WI38 (cell line): ENCODE data around the gene BRF1.
"Not testable (repeated sequence)": the region's sequence is repeated elsewhere in the genome, so short reads cannot be mapped to it uniquely, and the experiment has no call there.

Source experiments
- H3K4me3 ChIP-seq: 2 replicates; pipeline ENCODE4 v1.5.1; 2011; ENCODE audit warnings: low read depth, mild to moderate bottlenecking, control low read depth, low read length
- TF ChIP-seq, protein P1 (sequence below): IDR thresholded peaks from 2 replicates; pipeline ENCODE4 v1.5.1; 2012; ENCODE audit warnings: low read depth, mild to moderate bottlenecking, control low read depth, low read length

The BRF1 gene

DNA sequence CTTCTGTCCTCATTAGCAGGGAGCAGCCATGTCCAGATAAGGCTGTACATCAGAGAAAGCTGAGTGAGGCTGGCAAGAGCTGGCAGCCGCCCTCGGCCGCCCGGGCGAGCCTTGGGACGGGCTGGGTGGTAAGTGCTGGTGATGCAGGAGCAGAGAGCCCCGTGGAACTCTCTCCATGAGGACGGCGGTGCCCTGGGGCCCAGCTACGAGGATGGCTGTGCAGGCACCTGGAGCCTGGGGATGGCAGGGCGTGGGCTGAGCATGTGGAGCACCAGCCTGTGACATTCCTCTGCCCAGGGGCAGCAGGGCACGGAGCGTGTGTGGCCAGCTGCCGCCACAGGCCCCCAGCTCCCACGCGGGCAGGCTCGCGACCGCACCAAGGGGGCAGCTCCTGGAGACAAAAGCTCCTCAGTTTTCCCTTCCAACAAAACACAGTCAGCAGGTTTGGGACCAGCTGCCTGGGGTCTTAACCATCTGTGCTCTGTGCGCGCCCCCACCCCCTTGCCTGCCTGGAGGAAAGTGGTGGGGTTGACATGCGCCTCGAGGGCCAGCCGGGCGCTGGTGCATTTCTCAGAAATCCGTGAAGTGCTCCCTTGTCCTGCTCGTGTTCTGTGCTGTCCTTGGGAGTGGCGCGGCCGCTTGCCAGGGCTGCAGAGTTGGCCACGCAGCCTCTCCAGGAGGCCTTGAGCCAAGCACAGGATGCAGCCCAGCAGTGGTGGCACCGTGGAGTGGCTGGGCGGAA lies 35.1 kb upstream of the BRF1 start:
- H3K4me3 ChIP-seq, result no peak overlapping the region
- TF ChIP-seq, protein P1, sequence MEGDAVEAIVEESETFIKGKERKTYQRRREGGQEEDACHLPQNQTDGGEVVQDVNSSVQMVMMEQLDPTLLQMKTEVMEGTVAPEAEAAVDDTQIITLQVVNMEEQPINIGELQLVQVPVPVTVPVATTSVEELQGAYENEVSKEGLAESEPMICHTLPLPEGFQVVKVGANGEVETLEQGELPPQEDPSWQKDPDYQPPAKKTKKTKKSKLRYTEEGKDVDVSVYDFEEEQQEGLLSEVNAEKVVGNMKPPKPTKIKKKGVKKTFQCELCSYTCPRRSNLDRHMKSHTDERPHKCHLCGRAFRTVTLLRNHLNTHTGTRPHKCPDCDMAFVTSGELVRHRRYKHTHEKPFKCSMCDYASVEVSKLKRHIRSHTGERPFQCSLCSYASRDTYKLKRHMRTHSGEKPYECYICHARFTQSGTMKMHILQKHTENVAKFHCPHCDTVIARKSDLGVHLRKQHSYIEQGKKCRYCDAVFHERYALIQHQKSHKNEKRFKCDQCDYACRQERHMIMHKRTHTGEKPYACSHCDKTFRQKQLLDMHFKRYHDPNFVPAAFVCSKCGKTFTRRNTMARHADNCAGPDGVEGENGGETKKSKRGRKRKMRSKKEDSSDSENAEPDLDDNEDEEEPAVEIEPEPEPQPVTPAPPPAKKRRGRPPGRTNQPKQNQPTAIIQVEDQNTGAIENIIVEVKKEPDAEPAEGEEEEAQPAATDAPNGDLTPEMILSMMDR, result no peak

DNA sequence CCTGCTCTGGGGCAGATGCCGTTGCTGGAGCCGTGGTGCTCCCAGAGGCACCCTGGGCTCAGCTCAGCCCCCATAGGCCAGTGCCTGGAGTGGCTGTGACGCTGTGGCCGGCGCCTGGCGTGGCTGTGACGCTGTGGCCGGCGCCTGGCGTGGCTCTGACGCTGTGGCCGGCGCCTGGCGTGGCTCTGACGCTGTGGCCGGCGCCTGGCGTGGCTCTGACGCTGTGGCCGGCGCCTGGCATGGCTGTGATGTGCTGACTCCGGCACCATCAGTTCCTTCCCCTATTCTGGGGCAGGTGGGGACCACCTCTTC lies 34.4 kb upstream of the BRF1 start:
- H3K4me3 ChIP-seq, result not testable (repeated sequence)

DNA sequence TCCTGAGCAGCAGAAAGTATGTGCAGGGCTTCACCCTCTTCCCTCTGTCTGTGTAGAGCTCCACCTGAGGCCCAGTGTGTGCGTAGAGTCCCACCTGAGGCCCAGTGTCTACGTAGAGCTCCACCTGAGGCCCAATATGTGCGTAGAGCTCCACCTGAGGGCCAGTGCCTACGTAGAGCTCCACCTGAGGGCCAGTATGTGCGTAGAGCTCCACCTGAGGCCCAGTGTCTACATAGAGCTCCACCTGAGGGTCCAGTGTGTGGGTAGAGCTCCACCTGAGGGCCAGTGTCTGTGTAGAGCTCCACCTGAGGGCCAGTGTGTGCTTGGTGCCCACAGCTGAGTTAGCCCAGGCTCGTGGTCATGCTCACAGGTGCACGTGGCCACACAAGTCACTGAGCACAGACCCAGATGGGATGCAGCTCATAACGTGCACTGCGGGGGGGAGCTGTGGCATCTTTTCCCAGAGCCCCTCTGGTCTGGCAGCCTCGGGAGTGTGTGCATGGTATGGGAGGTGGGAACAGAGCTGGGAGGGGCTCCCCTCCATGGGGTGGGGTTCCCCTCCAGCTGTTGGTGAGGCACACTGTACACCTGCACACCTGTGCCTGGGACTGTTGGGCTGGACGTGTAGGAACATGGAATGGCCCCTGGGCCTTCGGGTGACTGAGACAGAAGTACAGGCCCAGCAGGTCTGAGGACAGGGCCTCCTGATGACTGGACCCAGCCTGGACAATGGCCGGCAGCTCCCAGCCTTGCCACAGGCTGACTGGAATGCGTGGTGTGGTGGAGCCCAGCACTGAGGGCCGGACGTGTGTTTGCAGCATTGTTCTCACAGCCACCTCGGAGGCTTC lies 33.8 kb upstream of the BRF1 start:
- TF ChIP-seq, protein P1, result no peak
- no peak overlapping the region for H3K4me3 ChIP-seq

DNA sequence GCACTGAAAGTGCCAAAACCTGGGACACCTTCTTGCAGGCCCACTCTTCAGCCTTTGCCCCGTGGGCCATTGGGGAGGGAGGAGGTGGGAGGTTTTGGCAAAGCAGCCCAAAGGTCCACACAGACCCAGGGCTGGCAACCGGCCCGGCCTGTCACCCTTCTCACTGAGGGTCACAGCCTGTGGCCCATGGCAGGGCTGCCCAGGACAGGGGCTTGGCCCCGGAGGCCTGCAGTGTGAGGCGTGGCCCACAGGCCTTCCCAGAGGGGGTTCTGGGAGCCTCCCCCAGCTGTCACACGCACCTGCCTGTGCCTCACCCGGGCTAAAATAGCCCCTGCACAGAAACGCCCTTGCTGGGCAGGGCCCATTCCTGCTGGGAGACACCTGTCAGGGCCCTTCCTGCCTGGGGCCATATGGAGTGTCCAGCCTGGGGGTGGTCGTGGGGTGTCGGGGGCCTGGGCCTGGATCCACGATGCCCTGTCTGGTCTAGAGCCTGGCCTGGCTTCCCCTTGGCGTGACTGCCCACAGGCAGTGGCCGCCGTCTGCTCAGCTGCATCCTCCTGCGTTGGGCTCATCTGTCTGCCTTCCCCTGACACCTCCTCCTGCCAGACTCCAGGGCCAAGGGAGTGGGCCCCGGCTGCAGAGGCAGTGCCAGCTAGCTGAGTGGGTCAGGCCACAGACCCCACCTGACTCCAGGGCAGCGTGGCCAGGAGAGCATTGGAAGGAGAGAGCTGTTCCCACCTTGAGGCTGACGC lies 33.0 kb upstream of the BRF1 start:
- H3K4me3 ChIP-seq, result no peak overlapping the region
- TF ChIP-seq, protein P1, result no peak

DNA sequence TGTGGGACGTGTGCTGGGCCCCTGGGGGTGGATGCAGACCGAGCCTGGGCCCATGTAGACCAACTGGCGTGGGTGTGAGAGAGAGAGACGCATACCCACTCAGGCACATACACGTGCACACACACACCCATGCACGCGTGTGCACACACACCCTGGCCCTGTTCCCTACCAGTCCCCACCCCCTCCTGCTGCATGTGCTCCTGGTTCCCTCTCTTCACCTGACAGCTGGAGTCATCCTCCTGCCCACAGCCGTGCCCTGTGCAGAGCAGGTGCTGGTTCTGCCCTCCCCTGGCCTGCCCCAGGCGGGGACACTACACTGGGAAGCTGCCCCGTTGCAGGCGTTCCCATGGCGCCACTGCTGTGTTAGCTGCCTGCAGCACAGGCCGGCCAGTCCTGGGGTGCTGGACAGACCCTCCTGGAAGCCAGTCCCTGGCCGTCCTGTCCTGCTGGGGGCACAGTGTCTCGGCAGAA lies 32.3 kb upstream of the BRF1 start:
- TF ChIP-seq, protein P1, result no peak
- H3K4me3 ChIP-seq, result no peak overlapping the region

DNA sequence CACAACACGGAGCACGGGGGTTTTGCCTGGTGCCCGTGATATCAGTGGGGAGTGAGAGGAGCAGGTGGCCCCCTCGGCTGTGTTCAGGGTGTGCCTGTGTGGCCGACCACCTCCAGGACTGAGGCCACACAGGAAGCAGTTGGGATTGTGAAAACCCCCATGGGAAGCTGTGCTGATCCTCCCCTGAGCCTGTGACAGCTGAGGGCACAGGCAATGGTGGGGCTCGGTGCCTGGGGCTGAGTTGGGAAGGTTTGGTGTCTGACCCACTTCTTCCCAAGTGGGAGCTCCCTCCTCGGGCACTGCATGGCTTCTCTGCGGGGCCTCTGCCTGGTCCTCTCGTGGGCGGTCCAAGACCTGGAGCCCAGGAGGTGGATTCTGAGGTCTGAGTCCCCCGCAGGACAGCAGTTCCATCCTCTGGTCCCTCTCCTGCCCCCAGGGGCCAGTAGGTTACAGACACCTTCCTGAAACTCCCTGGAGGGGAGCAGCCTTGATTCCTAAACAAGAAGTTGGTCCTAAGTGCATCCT lies 31.6 kb upstream of the BRF1 start:
- TF ChIP-seq, protein P1, result no peak
- no peak overlapping the region for H3K4me3 ChIP-seq

DNA sequence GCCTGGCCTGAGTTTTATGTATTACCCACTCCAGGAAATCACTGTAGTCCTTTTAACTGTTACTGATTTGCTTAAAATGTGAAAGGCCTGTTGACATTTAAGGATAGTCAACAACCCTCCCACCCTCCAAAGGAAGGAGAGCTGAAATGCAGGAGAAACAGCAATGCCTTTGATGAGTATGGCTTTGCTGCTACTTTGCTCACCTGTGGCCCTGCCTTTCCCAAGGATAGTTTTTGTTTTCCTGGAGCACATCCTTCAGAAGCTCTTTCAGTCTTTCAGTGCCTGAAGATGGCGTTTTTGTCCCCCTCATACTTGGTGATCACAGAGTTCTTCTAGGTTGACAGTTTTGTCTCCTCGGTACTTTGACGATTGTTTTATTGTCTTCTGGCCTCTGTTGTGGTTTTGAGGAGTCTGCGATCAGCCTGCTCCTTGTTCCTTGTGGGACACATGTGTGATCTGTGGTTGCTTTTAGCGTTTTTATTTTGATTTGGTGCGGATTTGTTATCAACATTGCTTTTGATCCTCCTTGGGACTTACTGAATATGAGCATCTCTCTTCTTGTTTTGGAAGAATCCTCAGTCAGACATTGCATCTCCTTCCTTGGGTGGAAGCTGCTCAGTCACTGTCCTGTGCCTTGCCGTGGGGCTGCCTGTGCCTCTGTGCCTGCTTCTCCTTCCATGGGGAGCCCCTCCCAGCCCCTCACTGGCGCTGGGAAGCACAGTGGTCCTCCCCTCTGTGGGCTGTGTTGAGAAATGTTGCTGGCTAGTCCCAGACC lies 31.0 kb upstream of the BRF1 start:
- TF ChIP-seq, protein P1, result no peak
- H3K4me3 ChIP-seq, result no peak overlapping the region
